Testis (tissue), 2 donors: ENCODE measurements around the gene SLC25A33.
"Not testable (repeated sequence)": the region's sequence is repeated elsewhere in the genome, so short reads cannot be mapped to it uniquely, and the experiment has no call there.

Experiments
- POLR2A ChIP-seq: fragments of 450-650 bp; IDR thresholded peaks from one replicate; pipeline ENCODE4 v1.6.1; 2017; ENCODE audit warnings: antibody characterized with exemption, mild to moderate bottlenecking, moderate library complexity
- TF ChIP-seq, protein P1 (sequence below), 3 experiments: fragments of 450-650 bp in 2 of 3; fragments of 200-600 bp in 1 of 3; sonication (generic) in 1 of 3; IDR thresholded peaks; one replicate each; pipeline ENCODE4 v1.5.1; 2016 to 2019; ENCODE audit warnings: antibody characterized with exemption in 3 of 3, mild to moderate bottlenecking in 2 of 3, moderate library complexity in 1 of 3

DNA sequence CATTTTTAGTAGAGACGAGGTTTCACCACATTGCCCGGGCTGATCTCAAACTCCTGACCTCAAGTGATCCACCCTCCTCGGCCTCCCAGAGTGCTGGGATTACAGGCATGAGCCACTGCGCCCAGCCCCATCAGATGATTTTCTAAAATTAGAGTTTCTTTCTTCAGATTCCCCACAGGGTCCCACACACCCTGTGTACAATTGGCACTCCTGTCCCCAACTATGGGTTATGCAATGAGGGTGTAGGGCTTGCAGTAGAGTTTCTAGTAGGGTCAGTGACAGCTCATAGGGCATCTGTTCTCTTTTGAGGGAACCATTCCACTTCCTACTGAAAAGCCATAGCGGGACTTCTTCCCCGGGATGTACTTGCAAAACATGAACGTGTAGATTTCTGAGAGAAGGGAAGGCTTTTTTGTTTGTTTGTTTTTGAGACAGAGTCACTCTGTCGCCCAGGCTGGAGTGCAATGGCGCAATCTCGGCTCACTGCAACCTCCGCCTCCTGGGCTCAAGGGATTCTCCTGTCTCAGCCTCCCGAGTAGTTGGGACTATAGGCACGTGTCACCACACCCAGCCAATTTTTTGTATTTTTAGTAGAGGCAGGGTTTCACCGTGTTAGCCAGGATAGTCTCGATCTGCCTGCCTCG, 31.7 kb downstream of the SLC25A33 start:
- TF ChIP-seq, protein P1, sequence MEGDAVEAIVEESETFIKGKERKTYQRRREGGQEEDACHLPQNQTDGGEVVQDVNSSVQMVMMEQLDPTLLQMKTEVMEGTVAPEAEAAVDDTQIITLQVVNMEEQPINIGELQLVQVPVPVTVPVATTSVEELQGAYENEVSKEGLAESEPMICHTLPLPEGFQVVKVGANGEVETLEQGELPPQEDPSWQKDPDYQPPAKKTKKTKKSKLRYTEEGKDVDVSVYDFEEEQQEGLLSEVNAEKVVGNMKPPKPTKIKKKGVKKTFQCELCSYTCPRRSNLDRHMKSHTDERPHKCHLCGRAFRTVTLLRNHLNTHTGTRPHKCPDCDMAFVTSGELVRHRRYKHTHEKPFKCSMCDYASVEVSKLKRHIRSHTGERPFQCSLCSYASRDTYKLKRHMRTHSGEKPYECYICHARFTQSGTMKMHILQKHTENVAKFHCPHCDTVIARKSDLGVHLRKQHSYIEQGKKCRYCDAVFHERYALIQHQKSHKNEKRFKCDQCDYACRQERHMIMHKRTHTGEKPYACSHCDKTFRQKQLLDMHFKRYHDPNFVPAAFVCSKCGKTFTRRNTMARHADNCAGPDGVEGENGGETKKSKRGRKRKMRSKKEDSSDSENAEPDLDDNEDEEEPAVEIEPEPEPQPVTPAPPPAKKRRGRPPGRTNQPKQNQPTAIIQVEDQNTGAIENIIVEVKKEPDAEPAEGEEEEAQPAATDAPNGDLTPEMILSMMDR (IDR thresholded peaks at IDR 0.05) = not testable (repeated sequence)
- not testable (repeated sequence) for TF ChIP-seq POLR2A
